Loucy (cell line): ENCODE measurements around the gene DRC7.

ENCODE experiments used
- H2AFZ ChIP-seq: fragments of 200-600 bp; sonication (generic); 2 replicates; pipeline ENCODE4 v1.6.0; 2016; ENCODE audit warnings: antibody characterized with exemption, mild to moderate bottlenecking, low read length, moderate library complexity
- H3F3A ChIP-seq: fragments of 200-600 bp; 2 replicates; pipeline ENCODE4 v1.6.0; 2016; ENCODE audit warnings: antibody characterized with exemption, low read depth, mild to moderate bottlenecking
- H3K27me3 ChIP-seq: fragments of 200-600 bp; sonication (generic); 2 replicates; pipeline ENCODE4 v1.6.1; 2014; ENCODE audit warnings: low read length, mild to moderate bottlenecking; ENCODE audit not compliant: insufficient read depth, poor library complexity, severe bottlenecking
- H3K36me3 ChIP-seq: fragments of 200-600 bp; sonication (generic); 2 replicates; pipeline ENCODE4 v1.6.1; 2016; ENCODE audit warnings: low read length; ENCODE audit not compliant: insufficient read depth
- H3K4me1 ChIP-seq: fragments of 200-600 bp; sonication (generic); 2 replicates; pipeline ENCODE4 v1.5.1; 2014; ENCODE audit warnings: low read length, mild to moderate bottlenecking; ENCODE audit not compliant: insufficient read depth, poor library complexity, severe bottlenecking
- H3K4me2 ChIP-seq: fragments of 200-600 bp; sonication (generic); 2 replicates; pipeline ENCODE4 v1.6.0; 2014; ENCODE audit warnings: antibody characterized with exemption, low read length, low read depth, mild to moderate bottlenecking; ENCODE audit not compliant: poor library complexity, severe bottlenecking
- H3K4me3 ChIP-seq: fragments of 200-600 bp; sonication (generic); 2 replicates; pipeline ENCODE4 v1.5.1; 2014; ENCODE audit warnings: low read length, mild to moderate bottlenecking, mixed read lengths; ENCODE audit not compliant: poor library complexity, severe bottlenecking
- H3K79me2 ChIP-seq: fragments of 200-600 bp; sonication (generic); 2 replicates; pipeline ENCODE4 v1.6.1; 2014; ENCODE audit warnings: low read length; ENCODE audit not compliant: insufficient read depth
- H3K9ac ChIP-seq: fragments of 200-600 bp; sonication (generic); 2 replicates; pipeline ENCODE4 v1.6.0; 2014; ENCODE audit warnings: mild to moderate bottlenecking, low read depth, low read length, moderate library complexity; ENCODE audit not compliant: poor library complexity, severe bottlenecking
- H3K9me2 ChIP-seq: fragments of 200-600 bp; sonication (generic); replicated peaks from 2 replicates; pipeline ENCODE4 v1.6.1; 2016; ENCODE audit warnings: low read depth, low read length, mixed read lengths
- H3K9me3 ChIP-seq: fragments of 200-600 bp; sonication (generic); 2 replicates; pipeline ENCODE4 v1.6.1; 2014; ENCODE audit warnings: mild to moderate bottlenecking, antibody characterized with exemption, low read length, low read depth; ENCODE audit not compliant: insufficient read depth
- H4K20me1 ChIP-seq: fragments of 200-600 bp; sonication (generic); 2 replicates; pipeline ENCODE4 v1.6.0; 2014; ENCODE audit warnings: antibody characterized with exemption, low read length, mild to moderate bottlenecking; ENCODE audit not compliant: insufficient read depth, poor library complexity, severe bottlenecking
- CTCF ChIP-seq: fragments of 200-600 bp; sonication (generic); conservative IDR thresholded peaks from 2 replicates; pipeline ENCODE4 v1.5.1; 2014; ENCODE audit warnings: mild to moderate bottlenecking, antibody characterized with exemption, low read length
- EZH2phosphoT487 ChIP-seq: fragments of 200-600 bp; IDR thresholded peaks from 2 replicates; pipeline ENCODE4 v1.6.1; 2018; ENCODE audit warnings: antibody characterized with exemption, mild to moderate bottlenecking, moderate library complexity, borderline replicate concordance

Gene DRC7

DNA sequence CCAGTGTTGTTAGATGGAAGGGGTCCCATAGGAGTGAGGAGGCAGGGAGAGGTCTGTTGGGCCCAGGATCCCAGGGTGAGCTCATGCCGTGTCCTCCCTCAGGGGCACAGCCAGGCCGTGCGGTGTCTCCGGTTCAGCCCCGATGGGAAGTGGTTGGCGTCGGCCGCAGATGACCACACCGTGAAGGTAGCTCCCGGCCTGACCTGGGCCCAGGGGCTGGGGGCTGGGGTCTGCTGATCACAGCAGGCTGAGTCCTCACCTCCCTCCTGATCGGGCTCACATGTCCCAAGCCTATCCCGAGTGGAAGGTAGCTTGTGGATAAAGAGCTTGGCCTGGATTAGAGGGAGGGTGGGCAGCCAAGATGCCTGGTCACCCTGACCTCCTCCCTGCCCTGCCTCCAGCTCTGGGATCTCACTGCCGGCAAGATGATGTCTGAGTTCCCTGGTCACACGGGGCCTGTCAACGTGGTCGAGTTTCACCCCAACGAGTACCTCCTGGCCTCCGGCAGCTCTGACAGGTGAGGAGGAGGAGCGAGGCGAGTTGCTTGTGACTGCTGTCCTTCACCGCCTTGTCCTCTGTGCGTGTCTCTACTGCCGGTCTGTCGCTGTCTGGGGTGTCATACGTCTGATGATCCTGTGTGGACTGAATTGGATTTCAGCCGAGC is 57.1 kb downstream of the DRC7 start:
- Histone ChIP-seq H3K9me2 (no peaks in the 10 kb centered on the region), H2AFZ (no peak overlapping the region), H3K79me2 (no peaks in the 10 kb centered on the region), H3F3A (no peaks in the 10 kb centered on the region), H3K36me3 (peaks cover 17% of the 10 kb centered on the region; the same call in 1 of the 2 replicates), H3K27me3 (no peaks in the 10 kb centered on the region), H3K4me1 (no peaks in the 10 kb centered on the region), H3K9ac (no peak overlapping the region), H3K4me3 (no peak overlapping the region), H3K4me2 (no peak overlapping the region), H4K20me1 (no peaks in the 10 kb centered on the region), H3K9me3 (no peaks in the 10 kb centered on the region)
- TF ChIP-seq CTCF (no peak), EZH2phosphoT487 (no peak)

- Histone ChIP-seq H3F3A (no peaks in the 10 kb centered on the region), H3K36me3 (peaks cover 17% of the 10 kb centered on the region; the same call in 1 of the 2 replicates)
- TF ChIP-seq CTCF (no peak), EZH2phosphoT487 (no peak)
Observed at GRCh38 chr16:57752203-57752580, 57.6 kb downstream of the DRC7 start.

DNA sequence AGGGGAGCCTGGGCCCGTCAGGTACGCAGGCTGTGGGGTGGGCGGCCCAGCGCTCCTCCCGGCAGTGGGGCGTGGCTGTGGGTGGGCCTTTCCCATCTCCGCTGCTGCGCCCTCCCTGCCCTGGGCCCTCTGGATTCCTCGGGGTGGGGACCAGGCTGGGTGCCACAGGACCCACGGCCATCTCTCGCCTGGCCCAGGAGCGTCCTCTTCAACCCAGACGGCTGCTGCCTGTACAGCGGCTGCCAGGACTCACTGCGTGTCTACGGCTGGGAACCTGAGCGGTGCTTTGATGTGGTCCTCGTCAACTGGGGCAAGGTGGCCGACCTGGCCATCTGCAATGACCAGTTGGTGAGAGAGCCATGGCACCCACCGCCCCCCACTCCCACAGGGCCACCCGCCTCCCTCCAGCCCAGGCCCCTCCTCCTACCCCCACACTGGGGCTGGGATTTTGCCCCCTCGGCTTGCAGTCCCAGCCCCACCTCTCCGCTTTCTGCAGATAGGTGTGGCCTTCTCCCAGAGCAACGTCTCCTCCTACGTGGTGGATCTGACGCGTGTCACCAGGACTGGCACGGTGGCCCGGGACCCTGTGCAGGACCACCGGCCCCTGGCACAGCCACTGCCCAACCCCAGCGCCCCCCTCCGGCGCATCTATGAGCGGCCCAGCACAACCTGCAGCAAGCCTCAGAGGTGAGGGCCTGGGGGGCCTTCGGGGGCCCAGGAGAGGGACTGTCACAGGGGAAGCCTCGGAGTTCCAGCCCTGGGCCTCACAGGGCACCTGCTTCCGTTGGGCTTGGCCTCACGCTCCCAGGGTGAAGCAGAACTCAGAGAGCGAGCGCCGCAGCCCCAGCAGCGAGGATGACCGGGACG is 58.2 kb downstream of the DRC7 start:
- Histone ChIP-seq H3K4me2 (no peak overlapping the region), H3K9ac (no peak overlapping the region), H4K20me1 (no peaks in the 10 kb centered on the region), H3K9me3 (no peaks in the 10 kb centered on the region), H3K9me2 (no peaks in the 10 kb centered on the region), H3K79me2 (no peaks in the 10 kb centered on the region), H3K27me3 (no peaks in the 10 kb centered on the region), H3K36me3 (peaks cover 12% of the 10 kb centered on the region; the same call in 1 of the 2 replicates), H2AFZ (no peak overlapping the region), H3F3A (no peaks in the 10 kb centered on the region), H3K4me1 (no peaks in the 10 kb centered on the region), H3K4me3 (no peak overlapping the region)
- TF ChIP-seq EZH2phosphoT487 (no peak), CTCF (no peak)

More at GRCh38 chr16:57752203-57752580, 57.6 kb downstream of the DRC7 start:
- no peaks in the 10 kb centered on the region for H4K20me1 ChIP-seq
- H3K9ac ChIP-seq: no peak overlapping the region
- no peak overlapping the region for H2AFZ ChIP-seq
- H3K4me2 ChIP-seq: no peak overlapping the region
- H3K79me2 ChIP-seq: no peaks in the 10 kb centered on the region
- no peaks in the 10 kb centered on the region for H3K9me2 ChIP-seq
- H3K27me3 ChIP-seq: no peaks in the 10 kb centered on the region
- no peak overlapping the region for H3K4me3 ChIP-seq
- H3K4me1 ChIP-seq: no peaks in the 10 kb centered on the region
- H3K9me3 ChIP-seq: no peaks in the 10 kb centered on the region
